WTC11 (cell line): ENCODE data around the gene STXBP2. TPM values are rescaled to one million over a fixed set of nuclear protein-coding genes. Genes with fewer than 3 reads are reported as not detected.
A peak's percentile ranks its signal among the peaks of the same experiment; 100 is the strongest.

Experiments
- ATAC-seq: fragments of 200-7000 bp; cut with Tn5 transposase; 2 replicates; pipeline ENCODE4 v1.10.0; 2021; ENCODE audit warnings: mild to moderate bottlenecking, moderate library complexity
- CTCF ChIA-PET: fragments of 300-600 bp; sonication (Branson Sonifier 250); formaldehyde crosslinking; loops from one replicate; lab custom pipeline; 2021; ENCODE audit warnings: antibody characterized with exemption; lab: Charles Lee
- POLR2A ChIA-PET: fragments of 350-600 bp; sonication (Branson Sonifier 250); formaldehyde crosslinking; loops from one replicate; lab custom pipeline; 2021; ENCODE audit warnings: antibody characterized with exemption; lab: Charles Lee
- DNase-seq: peaks from one replicate; pipeline ENCODE4 v3.0.0; 2021; ENCODE audit warnings: low spot score
- H3K27ac Mint-ChIP-seq: 2 replicates; pipeline ENCODE4 v1.8.0; 2021; ENCODE audit warnings: mixed read lengths
- H3K27me3 Mint-ChIP-seq: 2 replicates; pipeline ENCODE4 v1.8.0; 2021; ENCODE audit warnings: low read depth, mild to moderate bottlenecking, moderate library complexity, mixed read lengths
- H3K36me3 Mint-ChIP-seq: 2 replicates; pipeline ENCODE4 v1.8.0; 2021; ENCODE audit warnings: mixed read lengths
- H3K4me1 Mint-ChIP-seq: 2 replicates; pipeline ENCODE4 v1.8.0; 2022; ENCODE audit warnings: mixed read lengths
- H3K4me3 Mint-ChIP-seq: 2 replicates; pipeline ENCODE4 v1.8.0; 2021; ENCODE audit warnings: mild to moderate bottlenecking, moderate library complexity, mixed read lengths
- H3K9me3 Mint-ChIP-seq: 2 replicates; pipeline ENCODE4 v1.8.0; 2021; ENCODE audit warnings: mixed read lengths
- ATF2 ChIP-seq: sonication (generic); formaldehyde crosslinking; IDR thresholded peaks from 2 replicates; pipeline ENCODE4 v1.8.1; 2022; ENCODE audit warnings: low read depth, missing genetic modification reagents, borderline replicate concordance
- CREB1 ChIP-seq: sonication (generic); formaldehyde crosslinking; IDR thresholded peaks from 2 replicates; pipeline ENCODE4 v1.8.0; 2023; ENCODE audit warnings: mild to moderate bottlenecking, missing genetic modification reagents
- ETV6 ChIP-seq: sonication (generic); formaldehyde crosslinking; IDR thresholded peaks from 2 replicates; pipeline ENCODE4 v1.8.1; 2022; ENCODE audit warnings: mild to moderate bottlenecking, missing genetic modification reagents
- FOXK1 ChIP-seq: sonication (generic); formaldehyde crosslinking; IDR thresholded peaks from 2 replicates; pipeline ENCODE4 v1.8.0; 2022; ENCODE audit warnings: mild to moderate bottlenecking, moderate library complexity, missing genetic modification reagents
- FOXP1 ChIP-seq: sonication (generic); formaldehyde crosslinking; IDR thresholded peaks from 2 replicates; pipeline ENCODE4 v1.8.0; 2022; ENCODE audit warnings: missing genetic modification reagents, mild to moderate bottlenecking, moderate library complexity, borderline replicate concordance
- FOXP4 ChIP-seq: sonication (generic); formaldehyde crosslinking; IDR thresholded peaks from 2 replicates; pipeline ENCODE4 v1.8.0; 2022; ENCODE audit warnings: mild to moderate bottlenecking, missing genetic modification reagents
- IRF1 ChIP-seq: sonication (generic); formaldehyde crosslinking; IDR thresholded peaks from 2 replicates; pipeline ENCODE4 v1.8.0; 2023; ENCODE audit warnings: missing genetic modification reagents
- MAX ChIP-seq: sonication (generic); formaldehyde crosslinking; IDR thresholded peaks from 2 replicates; pipeline ENCODE4 v1.8.0; 2022; ENCODE audit warnings: mild to moderate bottlenecking, missing genetic modification reagents
- MXD4 ChIP-seq: fragments of 250-450 bp; sonication (Bioruptor Pico); IDR thresholded peaks from 2 replicates; pipeline ENCODE4 v1.8.0; 2021; ENCODE audit warnings: mild to moderate bottlenecking, moderate library complexity, borderline replicate concordance
- PRDM15 ChIP-seq: sonication (generic); formaldehyde crosslinking; IDR thresholded peaks from 2 replicates; pipeline ENCODE4 v1.8.0; 2022; ENCODE audit warnings: missing genetic modification reagents
- TEAD4 ChIP-seq: sonication (generic); formaldehyde crosslinking; IDR thresholded peaks from 2 replicates; pipeline ENCODE4 v1.8.0; 2022; ENCODE audit warnings: mild to moderate bottlenecking, missing genetic modification reagents
- ZMAT4 ChIP-seq: fragments of 250-450 bp; sonication (Bioruptor Pico); IDR thresholded peaks from 2 replicates; pipeline ENCODE4 v1.9.0; 2021; ENCODE audit warnings: mild to moderate bottlenecking
- ZNF263 ChIP-seq: sonication (generic); formaldehyde crosslinking; IDR thresholded peaks from 2 replicates; pipeline ENCODE4 v1.8.1; 2022; ENCODE audit warnings: low read depth, mild to moderate bottlenecking, moderate library complexity, missing genetic modification reagents
- ZNF423 ChIP-seq: fragments of 250-450 bp; sonication (Bioruptor Pico); IDR thresholded peaks from 2 replicates; pipeline ENCODE4 v2.1.2; 2022; ENCODE audit warnings: mild to moderate bottlenecking, moderate library complexity
- ZSCAN18 ChIP-seq: fragments of 250-450 bp; sonication (Bioruptor Pico); IDR thresholded peaks from 2 replicates; pipeline ENCODE4 v2.1.2; 2022; ENCODE audit warnings: mild to moderate bottlenecking, moderate library complexity
- total RNA-seq: library from RNA; stranded (reverse); gene quantifications from 3 replicates; pipeline ENCODE4 v1.2.3, GENCODE V29; 2021

The STXBP2 gene
- total RNA-seq, 1 experiment from 2014 or later: 68.9 TPM

GRCh38 chr19:7670150-7670783 is 33.4 kb downstream of the STXBP2 start:
- Mint-ChIP-seq H3K27ac (no peak overlapping the region), H3K4me3 (peak overlapping the region; percentile 86), H3K9me3 (peaks cover 5% of the 10 kb centered on the region)
- ATAC-seq: peak; percentile 36
- no peak for TF ChIP-seq ZNF423 (CRISPR knock-in tag)
- peak; percentile 61; the same call in 1 of the 2 replicates for TF ChIP-seq MAX (CRISPR knock-in tag)
- TF ChIP-seq MXD4 (CRISPR knock-in tag): no peak
- TF ChIP-seq PRDM15: peak; percentile 53; the same call in 1 of the 2 replicates
- TF ChIP-seq ZNF263 (CRISPR knock-in tag): no peak
- no peak for TF ChIP-seq CREB1 (CRISPR knock-in tag)
- no peak for TF ChIP-seq ATF2 (CRISPR knock-in tag)
- TF ChIP-seq ZSCAN18 (CRISPR knock-in tag): no peak
- no peak for TF ChIP-seq FOXK1
- 0 out of 2 replicates have a peak, but pooled peaks have one; percentile 24 for TF ChIP-seq ETV6 (CRISPR knock-in tag)
- TF ChIP-seq FOXP4: peak; percentile 65; the same call in 1 of the 2 replicates
- TF ChIP-seq TEAD4 (CRISPR knock-in tag): no peak
- no peak for TF ChIP-seq FOXP1 (CRISPR knock-in tag)
- peak; percentile 48; the same call in 1 of the 2 replicates for TF ChIP-seq IRF1 (CRISPR knock-in tag)
- TF ChIP-seq, all 79 proteins: peak for 5
- DNase-seq: peak; percentile 49
- Mint-ChIP-seq H3K36me3 (no peaks in the 10 kb centered on the region; the same call in 1 of the 2 replicates), H3K27me3 (peaks cover 90% of the 10 kb centered on the region), H3K4me1 (peaks cover 9% of the 10 kb centered on the region)
- ChIA-PET POLR2A (no interaction called here), CTCF (interaction anchor here (1.5 to 5.5 kb wide), 4 partner anchors 10 to 129 kb away, joined by 4 to 57 read pairs (median 18); partner anchors contain the start of gene TRAPPC5)

- peaks cover 5% of the 10 kb centered on the region for H3K9me3 Mint-ChIP-seq
- ChIA-PET POLR2A (no interaction called here), CTCF (interaction anchor here (1.5 to 5.5 kb wide), 4 partner anchors 10 to 129 kb away, joined by 4 to 57 read pairs (median 18); partner anchors contain the start of gene TRAPPC5)
- H3K27ac Mint-ChIP-seq: no peak overlapping the region
- H3K36me3 Mint-ChIP-seq: no peaks in the 10 kb centered on the region; the same call in 1 of the 2 replicates
- peaks cover 88% of the 10 kb centered on the region for H3K27me3 Mint-ChIP-seq
- TF ChIP-seq ZMAT4 (CRISPR knock-in tag): no peak
- ATAC-seq (no peak), DNase-seq (no peak)
- H3K4me3 Mint-ChIP-seq: peak overlapping the region; percentile 86
- peaks cover 9% of the 10 kb centered on the region for H3K4me1 Mint-ChIP-seq
Observed at GRCh38 chr19:7670790-7671189, 33.9 kb downstream of the STXBP2 start.
